Neural cell (in vitro differentiated cells): ENCODE results near the gene CDH4.

Experiments
- EZH2 ChIP-seq: fragments of 200-600, 300-800 bp; shearing (Covaris generic), sonication (generic); IDR thresholded peaks from 2 replicates; pipeline ENCODE4 v1.6.1; 2014; ENCODE audit warnings: antibody characterized with exemption, low read length, borderline replicate concordance, mild to moderate bottlenecking; ENCODE audit not compliant: insufficient read depth, poor library complexity, severe bottlenecking
- POLR2AphosphoS5 ChIP-seq: IDR thresholded peaks from 2 replicates; pipeline ENCODE4 v1.6.1; 2012
- TF ChIP-seq, protein P1 (sequence below): IDR thresholded peaks from 2 replicates; pipeline ENCODE4 v1.6.1; 2012; ENCODE audit warnings: borderline replicate concordance
- TF ChIP-seq, protein P2 (sequence below): fragments of 450-650 bp; IDR thresholded peaks from 2 replicates; pipeline ENCODE4 v1.5.1; 2014; ENCODE audit warnings: antibody characterized with exemption, mild to moderate bottlenecking, moderate library complexity; ENCODE audit not compliant: poor library complexity, severe bottlenecking

GRCh38 chr20:61963149-61963548 lies 711.1 kb downstream of the CDH4 start:
- TF ChIP-seq, protein P1, sequence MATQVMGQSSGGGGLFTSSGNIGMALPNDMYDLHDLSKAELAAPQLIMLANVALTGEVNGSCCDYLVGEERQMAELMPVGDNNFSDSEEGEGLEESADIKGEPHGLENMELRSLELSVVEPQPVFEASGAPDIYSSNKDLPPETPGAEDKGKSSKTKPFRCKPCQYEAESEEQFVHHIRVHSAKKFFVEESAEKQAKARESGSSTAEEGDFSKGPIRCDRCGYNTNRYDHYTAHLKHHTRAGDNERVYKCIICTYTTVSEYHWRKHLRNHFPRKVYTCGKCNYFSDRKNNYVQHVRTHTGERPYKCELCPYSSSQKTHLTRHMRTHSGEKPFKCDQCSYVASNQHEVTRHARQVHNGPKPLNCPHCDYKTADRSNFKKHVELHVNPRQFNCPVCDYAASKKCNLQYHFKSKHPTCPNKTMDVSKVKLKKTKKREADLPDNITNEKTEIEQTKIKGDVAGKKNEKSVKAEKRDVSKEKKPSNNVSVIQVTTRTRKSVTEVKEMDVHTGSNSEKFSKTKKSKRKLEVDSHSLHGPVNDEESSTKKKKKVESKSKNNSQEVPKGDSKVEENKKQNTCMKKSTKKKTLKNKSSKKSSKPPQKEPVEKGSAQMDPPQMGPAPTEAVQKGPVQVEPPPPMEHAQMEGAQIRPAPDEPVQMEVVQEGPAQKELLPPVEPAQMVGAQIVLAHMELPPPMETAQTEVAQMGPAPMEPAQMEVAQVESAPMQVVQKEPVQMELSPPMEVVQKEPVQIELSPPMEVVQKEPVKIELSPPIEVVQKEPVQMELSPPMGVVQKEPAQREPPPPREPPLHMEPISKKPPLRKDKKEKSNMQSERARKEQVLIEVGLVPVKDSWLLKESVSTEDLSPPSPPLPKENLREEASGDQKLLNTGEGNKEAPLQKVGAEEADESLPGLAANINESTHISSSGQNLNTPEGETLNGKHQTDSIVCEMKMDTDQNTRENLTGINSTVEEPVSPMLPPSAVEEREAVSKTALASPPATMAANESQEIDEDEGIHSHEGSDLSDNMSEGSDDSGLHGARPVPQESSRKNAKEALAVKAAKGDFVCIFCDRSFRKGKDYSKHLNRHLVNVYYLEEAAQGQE = no peak
- TF ChIP-seq POLR2AphosphoS5 (no peak), EZH2 (no peak)
- TF ChIP-seq, protein P2, sequence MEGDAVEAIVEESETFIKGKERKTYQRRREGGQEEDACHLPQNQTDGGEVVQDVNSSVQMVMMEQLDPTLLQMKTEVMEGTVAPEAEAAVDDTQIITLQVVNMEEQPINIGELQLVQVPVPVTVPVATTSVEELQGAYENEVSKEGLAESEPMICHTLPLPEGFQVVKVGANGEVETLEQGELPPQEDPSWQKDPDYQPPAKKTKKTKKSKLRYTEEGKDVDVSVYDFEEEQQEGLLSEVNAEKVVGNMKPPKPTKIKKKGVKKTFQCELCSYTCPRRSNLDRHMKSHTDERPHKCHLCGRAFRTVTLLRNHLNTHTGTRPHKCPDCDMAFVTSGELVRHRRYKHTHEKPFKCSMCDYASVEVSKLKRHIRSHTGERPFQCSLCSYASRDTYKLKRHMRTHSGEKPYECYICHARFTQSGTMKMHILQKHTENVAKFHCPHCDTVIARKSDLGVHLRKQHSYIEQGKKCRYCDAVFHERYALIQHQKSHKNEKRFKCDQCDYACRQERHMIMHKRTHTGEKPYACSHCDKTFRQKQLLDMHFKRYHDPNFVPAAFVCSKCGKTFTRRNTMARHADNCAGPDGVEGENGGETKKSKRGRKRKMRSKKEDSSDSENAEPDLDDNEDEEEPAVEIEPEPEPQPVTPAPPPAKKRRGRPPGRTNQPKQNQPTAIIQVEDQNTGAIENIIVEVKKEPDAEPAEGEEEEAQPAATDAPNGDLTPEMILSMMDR = no peak
